Medulla oblongata (tissue), 1 donor: Measurements from ENCODE around the gene S1PR4.
"Not testable (repeated sequence)": the region's sequence is repeated elsewhere in the genome, so short reads cannot be mapped to it uniquely, and the experiment has no call there.

ENCODE experiments used
- DNase-seq: peaks from one replicate; pipeline ENCODE4 v3.0.0-alpha.2; 2015; ENCODE audit errors: extremely low spot score

The S1PR4 gene

DNA sequence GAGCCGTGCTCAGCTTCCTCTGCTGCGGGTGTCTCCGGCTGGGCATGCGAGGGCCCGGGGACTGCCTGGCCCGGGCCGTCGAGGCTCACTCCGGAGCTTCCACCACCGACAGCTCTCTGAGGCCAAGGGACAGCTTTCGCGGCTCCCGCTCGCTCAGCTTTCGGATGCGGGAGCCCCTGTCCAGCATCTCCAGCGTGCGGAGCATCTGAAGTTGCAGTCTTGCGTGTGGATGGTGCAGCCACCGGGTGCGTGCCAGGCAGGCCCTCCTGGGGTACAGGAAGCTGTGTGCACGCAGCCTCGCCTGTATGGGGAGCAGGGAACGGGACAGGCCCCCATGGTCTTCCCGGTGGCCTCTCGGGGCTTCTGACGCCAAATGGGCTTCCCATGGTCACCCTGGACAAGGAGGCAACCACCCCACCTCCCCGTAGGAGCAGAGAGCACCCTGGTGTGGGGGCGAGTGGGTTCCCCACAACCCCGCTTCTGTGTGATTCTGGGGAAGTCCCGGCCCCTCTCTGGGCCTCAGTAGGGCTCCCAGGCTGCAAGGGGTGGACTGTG, 1.2 kb downstream of the S1PR4 start:
- no peak for DNase-seq

DNA sequence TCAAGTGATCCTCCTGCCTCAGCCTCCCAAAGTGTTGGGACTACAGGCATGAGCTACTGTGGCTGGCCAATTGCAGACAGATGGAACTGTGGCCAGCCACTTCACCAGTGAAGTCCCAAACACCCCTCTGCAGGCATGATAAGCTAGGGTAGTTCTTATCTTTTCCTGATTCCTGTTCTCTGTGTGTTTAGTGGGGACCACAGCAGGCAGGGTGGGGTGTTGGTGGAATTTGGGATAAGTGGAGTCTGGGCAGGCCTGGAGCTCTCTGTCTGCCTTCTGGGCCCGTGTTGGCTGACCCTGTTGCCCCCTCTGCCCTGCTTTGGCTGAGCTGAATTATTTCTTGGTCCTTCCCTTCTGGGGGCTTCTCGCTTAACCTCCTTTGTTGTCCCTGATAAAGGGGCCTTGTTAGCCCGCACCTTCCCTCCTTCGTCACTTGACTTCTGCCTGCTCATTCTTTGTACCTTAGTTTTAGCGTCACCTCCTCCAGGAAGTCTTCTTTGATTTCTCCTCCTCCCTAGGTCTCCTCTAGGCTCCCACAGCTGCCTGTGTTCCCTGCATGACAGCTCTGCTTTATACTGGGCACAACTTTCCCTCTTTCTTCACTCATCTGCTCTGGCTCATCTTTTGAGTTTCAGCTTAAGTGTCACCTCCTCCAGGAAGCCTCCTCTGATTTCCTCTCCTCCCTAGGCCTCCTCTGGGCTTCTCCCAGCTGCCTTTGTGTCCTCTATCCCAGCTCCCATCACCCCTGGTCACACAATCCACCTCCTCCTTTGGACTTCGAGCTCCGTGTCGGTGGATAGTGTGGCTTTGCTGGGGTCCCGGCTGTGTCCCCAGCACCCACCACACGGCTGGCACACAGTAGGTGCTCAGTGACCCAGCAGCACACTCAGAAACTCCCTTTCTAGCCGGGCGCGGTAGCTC, 5.4 kb downstream of the S1PR4 start:
- DNase-seq = no peak

DNA sequence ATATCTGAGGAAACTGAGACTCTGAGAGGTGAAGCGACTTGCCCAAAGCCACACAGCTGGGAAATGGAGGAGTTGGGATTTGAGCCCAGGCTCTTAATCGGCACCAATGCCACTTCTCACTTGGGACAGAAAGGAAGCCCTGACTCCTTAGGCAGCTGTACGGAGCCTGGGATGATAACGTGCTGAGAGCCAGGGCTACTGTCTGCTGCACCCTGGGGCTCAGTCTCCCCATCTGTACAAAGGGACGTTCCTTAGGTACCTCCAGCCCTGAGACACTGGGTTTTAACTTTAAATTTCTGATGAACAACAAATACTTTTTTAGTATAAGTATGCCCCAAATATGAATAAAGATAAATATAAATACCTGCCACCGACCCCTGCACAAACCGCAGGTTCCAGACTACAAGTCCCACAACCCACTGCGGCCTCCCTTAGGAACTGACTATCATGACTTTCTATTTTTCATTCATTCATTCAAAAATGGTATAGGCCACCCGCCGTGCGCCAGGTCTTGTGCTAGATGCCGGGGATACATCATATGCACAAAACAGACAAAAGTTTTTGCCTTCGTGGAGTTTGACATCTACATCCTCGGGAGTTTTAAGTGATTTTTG, 6.4 kb downstream of the S1PR4 start:
- no peak for DNase-seq

DNA sequence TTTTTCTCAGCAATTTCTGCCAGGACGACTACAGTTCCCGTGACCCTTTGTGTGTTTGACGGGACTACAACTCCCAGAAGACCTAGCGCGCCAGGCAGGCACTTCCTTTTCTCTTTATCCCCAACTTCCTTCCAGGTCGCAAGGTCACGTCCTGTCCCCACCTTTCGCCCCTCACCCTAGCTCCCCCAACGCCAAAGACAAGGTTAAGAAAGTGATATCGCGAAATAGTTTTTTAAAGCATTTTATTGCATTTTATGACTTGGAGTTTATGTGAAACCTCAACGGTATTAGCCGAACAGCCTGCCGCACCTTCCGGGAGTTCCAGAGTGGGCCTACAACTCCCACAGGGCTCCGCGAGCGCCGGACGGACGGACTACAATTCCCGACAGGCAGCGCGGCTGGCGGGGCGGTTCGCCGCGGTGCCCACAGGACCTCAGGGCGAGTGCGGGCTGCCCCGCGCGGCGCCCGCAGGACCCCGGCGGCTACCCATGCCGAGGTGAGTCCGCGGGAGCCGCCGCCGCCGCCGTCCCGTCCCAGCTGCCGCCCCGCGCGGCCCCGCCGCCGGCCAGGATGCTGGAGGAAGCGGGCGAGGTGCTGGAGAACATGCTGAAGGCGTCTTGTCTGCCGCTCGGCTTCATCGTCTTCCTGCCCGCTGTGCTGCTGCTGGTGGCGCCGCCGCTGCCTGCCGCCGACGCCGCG, 7.0 kb downstream of the S1PR4 start, which contains the start of gene NCLN:
Gene NCLN, plus strand, starts transcription at position 470 of the 699 bp plus-strand sequence. Its CDS starts 101 bp downstream, at position 571.
- DNase-seq = peak; percentile 99

DNA sequence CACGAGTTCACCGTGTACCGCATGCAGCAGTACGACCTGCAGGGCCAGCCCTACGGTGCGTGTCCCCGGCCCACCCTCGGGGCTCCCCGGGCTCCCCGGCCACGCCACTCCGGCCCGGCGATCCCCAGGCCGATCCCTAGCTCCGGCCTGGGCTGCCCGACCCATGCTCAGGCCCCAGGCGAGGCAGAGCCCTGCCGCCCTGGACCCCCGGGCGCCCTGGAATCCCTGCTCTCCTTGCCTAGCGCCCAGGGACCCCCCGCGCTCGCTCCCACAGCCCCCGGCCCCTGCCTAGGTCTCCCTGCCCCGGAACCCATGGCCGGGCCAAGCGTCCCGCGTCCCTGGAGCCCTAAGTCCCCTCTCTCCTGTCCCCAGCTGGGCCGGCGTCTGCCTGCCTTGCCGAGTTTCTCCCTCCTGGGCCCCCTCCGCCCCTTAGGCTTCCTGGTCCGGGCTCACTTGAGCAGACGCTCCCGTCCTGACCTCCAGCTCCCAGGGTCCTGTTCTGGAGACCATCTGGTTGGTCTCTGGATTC, 7.7 kb downstream of the S1PR4 start:
- no peak for DNase-seq

DNA sequence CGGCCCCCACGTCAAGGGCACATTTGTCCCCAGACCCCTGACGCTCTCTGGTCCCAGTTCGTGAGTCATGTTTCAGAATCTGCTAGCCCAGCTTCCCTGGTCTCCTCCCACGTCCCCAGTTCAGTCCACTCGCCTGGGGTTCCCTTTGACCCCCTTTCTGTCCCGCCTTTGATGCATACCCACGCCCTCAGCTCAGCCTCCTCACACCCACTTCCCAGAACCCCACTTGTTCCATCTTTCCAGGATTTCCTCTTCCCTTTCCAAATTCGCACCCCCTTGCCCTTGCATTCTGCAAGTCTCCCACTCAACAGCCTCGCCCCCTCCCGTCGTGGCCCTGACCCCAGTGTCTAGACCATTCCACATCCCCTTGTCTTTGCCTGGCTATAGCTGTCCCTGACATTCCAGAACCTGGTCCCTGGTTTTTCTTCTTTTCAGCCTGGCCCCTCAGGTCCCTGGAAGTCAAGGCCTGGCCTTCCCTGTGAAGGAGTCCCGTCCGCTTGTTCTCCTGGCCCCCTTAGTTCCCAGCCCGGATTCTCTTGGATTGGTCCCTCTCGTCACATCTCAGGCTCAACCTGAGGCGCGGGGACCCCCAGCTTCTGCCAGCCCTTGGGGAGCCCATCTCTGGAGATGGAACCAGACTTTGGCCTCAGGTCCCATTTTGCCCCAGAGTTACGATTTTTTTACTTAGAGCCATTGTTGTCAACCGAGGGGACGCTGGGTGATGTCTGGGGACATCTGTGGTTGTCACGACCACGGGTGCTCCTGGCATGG, 8.5 kb downstream of the S1PR4 start:
- DNase-seq = no peak

DNA sequence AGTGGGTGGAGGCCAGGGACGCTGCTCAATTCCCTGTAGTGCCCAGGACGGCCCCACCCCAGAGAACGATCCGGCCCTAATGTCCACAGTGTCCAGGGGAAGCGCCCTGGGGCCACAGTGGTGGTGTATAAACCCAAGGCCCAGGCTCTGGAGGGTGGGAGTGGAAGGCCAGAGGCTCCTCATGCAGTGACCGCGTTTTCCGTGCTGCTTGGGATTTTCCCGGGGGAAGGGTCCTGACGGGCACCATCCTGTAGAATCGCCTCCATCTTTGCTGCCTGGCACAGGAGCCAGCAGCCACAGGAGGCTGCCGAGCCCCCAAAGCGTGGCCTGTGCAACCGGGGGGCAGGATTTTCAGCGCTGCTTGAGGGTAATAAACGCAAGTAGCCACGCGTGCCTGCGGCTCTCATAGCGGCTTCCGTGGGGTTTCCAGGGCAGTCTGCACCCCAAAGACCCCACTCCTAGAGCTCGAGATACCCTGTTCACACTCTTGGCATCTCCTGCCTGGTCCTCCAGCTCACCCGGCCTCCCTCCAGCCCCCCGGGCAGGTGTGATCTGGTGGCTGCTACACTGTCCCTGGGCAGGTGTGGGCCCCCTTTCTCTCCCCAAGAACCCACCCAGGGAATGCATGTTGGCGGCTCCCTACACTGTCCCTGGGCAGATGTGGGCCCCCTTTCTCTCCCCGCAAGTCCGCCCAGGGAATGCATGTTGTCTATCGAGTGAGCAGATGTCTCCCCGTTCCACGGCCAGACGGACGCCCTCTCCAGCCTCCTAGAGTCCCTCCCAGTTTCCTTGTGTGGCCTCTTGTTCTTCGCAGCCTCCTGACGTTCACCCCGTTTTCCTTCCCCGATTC, 9.3 kb downstream of the S1PR4 start:
- no peak for DNase-seq

DNA sequence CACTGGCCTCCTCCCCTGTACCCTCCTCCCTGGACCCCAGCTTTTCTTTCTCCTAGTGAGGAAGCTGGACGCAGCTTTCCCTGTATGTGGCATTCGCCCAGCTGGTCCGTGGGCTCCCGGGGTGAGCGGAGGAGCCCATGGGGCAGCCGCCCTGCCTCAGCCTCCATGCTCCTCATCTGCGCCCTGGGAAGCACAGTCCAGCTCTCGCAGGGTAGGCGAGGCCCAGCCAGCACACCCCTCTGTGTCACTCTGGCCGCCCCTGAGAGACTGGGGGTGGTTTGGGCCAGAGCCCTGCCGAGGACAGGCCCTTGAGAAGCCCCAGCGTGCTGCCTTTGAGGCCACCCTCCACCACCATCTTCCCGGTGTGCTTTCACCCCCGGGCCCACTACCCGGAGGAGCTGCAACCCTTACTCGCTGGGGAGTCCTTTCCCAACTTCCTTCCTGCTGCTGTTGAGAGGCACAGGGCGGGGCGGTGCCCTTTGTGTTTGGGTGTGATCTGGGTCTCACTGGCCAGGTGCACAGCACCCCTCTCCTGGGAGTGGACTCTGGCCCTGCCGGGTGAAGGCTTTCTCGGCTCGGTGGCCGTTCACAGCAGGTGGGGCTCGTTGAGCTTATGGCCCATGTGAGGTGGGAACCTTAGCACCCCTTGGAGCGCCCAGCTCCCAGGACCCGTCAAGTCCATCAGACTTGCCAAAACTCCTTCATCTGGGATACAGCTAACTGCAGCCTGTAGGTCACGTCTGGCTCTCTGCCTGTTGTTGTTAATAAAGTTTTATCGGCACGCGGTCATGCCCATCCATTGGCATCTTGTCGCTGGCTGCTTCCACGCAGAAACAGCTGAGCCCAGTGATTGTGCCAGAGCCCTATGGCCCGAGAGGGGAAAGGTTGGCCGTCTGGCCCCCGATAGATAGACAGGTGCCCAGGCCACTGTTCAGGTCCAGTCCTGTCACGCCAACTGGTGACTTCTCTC, 10.3 kb downstream of the S1PR4 start:
- no peak for DNase-seq

DNA sequence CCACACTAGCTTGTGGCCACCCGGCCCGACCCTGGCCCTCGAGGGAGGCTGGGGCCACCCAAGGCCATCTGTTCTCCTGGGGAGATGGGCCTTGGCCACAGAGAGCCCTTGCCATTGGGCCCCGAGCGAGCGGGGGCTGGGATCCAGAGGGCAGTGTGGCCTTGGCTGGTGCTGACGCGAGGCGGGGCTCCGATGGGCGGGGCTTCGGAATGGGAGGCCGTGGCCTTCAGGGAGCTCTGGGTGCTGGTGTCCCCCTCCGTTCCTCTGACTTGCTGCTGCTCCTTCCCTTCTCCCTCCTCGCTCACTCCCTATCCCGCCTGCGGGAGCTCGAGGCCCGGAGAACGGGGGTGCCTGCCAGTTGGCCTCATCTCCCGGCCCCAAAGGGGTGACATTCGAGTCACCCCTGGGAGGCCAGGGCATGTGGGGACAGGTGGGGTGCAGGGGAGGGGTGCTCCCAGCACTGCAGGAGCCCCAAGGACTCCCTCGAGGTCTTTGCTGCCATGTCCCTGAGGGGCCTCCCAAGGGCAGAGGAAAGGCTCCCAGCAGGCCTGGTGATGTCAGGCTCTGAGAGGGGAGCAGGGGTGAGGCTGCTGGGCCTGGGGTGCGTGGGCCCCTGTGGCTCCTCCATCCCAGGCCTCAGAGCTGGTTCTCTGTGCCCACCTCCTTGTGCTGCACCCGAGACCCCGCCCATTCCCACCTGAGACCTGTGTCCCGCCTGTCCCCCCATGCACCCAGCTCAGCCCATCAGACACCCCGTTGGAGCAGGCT, 11.3 kb downstream of the S1PR4 start:
- no peak for DNase-seq

DNA sequence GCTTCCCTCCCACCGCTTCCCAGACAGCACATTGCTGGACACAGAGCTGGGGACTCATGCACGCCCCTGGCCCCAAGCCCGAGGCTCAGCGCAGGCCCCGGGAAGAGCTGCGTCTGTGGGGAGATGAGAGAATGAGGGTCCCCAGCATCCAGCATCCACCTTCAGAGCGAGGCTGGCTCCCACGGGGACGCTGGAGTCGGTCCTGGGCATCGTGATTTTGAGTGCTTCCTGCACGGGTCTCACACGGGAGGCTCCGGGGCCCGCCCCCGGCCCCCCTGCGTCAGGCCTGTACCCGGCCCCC, 11.9 kb downstream of the S1PR4 start:
- DNase-seq = no peak

DNA sequence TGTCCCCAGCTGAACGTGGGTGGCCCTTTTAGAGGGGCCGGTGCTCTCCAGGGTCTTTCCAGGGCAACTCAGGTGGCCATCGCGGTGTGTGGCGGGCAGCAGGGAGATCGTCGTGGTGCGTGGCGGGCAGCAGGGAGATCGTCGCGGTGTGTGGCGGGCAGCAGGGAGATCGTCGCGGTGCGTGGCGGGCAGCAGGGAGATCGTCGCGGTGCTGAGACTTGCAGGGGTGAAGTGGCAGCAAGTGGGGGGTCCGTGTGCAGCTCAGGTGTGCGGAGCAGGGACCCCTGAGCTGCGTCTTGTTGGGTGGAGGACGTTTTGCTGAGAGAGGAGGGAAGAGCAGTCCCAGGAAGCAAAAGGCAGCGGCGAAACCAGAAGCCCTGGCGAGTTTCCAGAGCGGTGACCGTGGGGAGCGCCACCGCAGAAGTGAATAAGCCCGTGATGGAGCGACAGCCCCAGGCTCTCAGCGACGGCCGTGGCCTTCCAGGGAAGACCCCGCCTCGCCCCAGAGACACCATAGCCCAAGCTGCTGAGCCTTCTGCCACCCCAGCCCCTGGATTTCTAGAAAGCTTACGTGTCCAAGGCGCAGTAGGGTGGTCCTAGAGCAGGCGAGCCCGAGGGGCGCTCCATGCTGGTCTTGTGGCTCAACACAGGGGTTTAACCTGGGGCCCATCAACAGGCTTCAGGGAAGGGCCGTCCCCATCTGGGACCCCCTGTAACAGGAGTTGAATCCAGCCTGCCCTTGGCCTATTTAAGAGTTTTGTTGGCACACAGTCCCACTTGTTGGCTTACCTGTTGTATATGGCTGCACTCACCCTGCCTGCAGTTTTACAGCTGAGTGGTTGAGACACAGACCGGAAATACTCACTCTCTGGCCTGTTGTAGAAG, 12.6 kb downstream of the S1PR4 start:
- no peak for DNase-seq

DNA sequence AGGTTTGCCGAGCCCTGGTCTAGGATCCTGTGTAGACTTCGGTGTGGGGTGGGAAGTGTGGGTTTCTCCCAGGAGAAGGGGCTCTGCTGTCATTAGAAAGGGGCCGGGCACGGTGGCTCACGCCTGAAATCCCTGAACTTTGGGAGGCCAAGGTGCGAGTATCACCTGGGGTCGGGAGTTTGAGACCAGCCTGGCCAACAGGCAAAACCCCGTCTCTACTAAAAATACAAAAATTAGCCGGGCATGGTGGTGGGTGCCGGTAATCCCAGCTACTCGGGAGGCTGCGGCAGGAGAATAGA, 13.2 kb downstream of the S1PR4 start:
- not testable (repeated sequence) for DNase-seq

DNA sequence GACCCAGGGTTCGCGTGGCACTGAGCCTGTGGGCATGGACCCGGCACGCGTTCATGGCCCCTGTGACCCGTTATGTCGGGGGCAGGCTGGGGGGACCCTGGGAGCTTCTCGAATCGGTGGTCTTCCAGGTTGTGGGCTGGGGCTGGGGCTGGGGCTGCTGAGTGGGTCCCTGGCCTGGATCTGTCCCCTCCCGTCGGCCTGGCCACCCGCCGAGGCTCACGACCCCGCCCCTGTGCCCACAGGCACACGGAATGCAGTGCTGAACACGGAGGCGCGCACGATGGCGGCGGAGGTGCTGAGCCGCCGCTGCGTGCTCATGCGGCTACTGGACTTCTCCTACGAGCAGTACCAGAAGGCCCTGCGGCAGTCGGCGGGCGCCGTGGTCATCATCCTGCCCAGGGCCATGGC, 13.7 kb downstream of the S1PR4 start:
- no peak for DNase-seq

DNA sequence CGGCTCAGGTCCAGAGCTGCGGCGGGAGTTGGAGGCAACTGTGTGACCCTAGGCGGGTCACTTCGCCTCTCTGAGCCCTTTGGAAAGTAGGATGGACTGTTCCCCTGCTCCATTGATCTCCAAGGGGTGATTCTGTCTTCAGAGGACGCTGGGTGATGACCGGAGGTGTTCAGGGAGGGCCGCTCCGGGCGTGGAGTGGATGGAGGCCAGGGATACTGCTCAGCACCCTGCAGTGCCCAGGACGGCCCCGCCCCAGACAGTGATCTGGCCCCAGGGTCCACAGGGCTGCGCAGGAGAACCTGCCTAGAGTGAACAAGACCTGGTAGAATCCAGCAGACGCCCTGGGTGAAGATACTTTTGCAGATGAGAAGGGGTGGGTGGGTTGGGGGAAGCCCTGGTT, 14.1 kb downstream of the S1PR4 start:
- no peak for DNase-seq

DNA sequence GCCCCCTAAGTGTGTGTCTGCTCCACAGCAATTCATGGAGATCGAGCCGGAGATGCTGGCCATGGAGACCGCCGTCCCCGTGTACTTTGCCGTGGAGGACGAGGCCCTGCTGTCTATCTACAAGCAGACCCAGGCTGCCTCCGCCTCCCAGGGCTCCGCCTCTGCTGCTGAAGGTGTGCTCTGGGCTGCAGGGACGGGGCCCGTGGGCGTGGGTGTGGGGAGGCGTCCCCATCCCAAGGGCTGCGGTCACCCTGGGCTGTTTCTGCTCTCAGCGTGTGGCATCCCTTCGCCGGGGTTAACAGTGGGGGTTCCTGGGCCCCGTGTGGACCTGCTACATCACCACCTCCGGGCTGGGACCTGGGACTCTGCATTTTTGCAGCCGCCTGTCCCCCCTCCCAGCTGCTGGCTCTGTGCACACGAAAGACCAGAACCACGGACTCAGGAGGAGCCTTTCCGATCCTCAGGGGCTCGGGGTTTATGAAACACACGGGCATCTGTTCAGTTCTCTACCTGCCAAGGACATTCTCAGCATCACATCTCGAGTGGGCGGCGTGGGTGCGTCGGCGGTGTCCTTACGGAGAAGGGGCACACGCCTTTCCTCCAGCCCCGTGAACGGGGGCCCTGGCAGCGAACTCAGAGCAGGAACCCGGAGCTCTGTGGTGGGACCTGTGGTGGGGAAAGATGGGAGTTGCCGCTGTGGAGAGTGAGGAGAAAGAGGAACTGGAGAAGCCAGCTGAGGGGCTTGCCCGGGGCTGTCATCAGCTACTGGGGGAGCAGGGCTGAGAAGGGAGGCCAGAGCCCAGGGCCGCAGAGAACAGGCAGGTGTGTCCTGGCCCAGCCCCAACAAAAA, 14.9 kb downstream of the S1PR4 start:
- DNase-seq = no peak
